HG03520 (cell line): ENCODE results near the gene SLC22A23.

Experiments used
- ATAC-seq: cut with Tn5 transposase; IDR thresholded peaks from one replicate; pipeline ENCODE4 v1.9.1; 2021; ENCODE audit warnings: mild to moderate bottlenecking, moderate library complexity; ENCODE audit not compliant: unreplicated experiment

SLC22A23 gene

GRCh38 chr6:3306848-3307247 lies 150.0 kb downstream of the SLC22A23 start:
- ATAC-seq: no peak

- ATAC-seq: no peak
These were observed 151.0 kb downstream of the SLC22A23 start for GRCh38 chr6:3305831-3306230.

- ATAC-seq: no peak
These were observed 151.7 kb downstream of the SLC22A23 start for GRCh38 chr6:3305216-3305565.

- no peak for ATAC-seq
These were observed 152.2 kb downstream of the SLC22A23 start for GRCh38 chr6:3304500-3305215.

- ATAC-seq: no peak
These were observed 152.9 kb downstream of the SLC22A23 start for GRCh38 chr6:3303795-3304411.

- no peak for ATAC-seq
These were observed 155.3 kb downstream of the SLC22A23 start for GRCh38 chr6:3301506-3301905.

GRCh38 chr6:3299221-3299620 lies 157.6 kb downstream of the SLC22A23 start:
- no peak for ATAC-seq

GRCh38 chr6:3297909-3298308 lies 158.9 kb downstream of the SLC22A23 start:
- ATAC-seq: no peak

GRCh38 chr6:3297006-3297405 lies 159.8 kb downstream of the SLC22A23 start:
- ATAC-seq: no peak

- ATAC-seq: no peak
These were observed 160.3 kb downstream of the SLC22A23 start for GRCh38 chr6:3296537-3296936.

GRCh38 chr6:3296078-3296477 lies 160.8 kb downstream of the SLC22A23 start:
- ATAC-seq: no peak

- ATAC-seq: no peak
These were observed 161.7 kb downstream of the SLC22A23 start for GRCh38 chr6:3294921-3295871.

GRCh38 chr6:3294396-3294795 lies 162.5 kb downstream of the SLC22A23 start:
- no peak for ATAC-seq

- no peak for ATAC-seq
These were observed 163.3 kb downstream of the SLC22A23 start for GRCh38 chr6:3293271-3294155.

GRCh38 chr6:3292431-3293197 lies 164.2 kb downstream of the SLC22A23 start:
- no peak for ATAC-seq

- no peak for ATAC-seq
These were observed 164.9 kb downstream of the SLC22A23 start for GRCh38 chr6:3291987-3292386.

- ATAC-seq: no peak
These were observed 165.5 kb downstream of the SLC22A23 start for GRCh38 chr6:3291346-3291745.

- ATAC-seq: no peak
These were observed 166.0 kb downstream of the SLC22A23 start for GRCh38 chr6:3290931-3291211.

GRCh38 chr6:3290149-3290930 lies 166.5 kb downstream of the SLC22A23 start:
- ATAC-seq: no peak
